ENCODE results near the gene CACNG6.

The CACNG6 gene

DNA sequence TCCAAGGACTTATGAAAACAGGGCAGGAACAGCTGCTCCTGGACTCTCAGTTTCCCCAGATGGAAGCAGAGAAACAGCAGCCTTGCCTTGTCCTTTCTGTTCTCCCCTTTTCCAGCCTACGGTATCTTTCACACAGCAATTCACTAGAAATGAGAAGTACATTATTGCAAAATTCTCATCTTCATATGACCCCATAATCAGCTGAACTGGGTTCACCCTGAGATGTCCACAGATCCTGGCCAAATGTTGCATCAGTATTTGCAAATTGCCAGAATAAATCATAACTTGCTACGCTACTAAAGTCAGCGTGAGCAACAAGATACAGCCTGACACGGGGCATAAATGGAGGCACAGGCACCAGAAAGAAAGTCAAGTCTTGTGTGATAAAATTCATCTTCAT is 56.2 kb downstream of the CACNG6 start:
- DNase-seq: no peak
